ENCODE measurements around the gene ARHGAP31.

ARHGAP31 gene

GRCh38 chr3:119311081-119311925, 17.1 kb downstream of the ARHGAP31 start:
- no peak overlapping the region for H3K27ac ChIP-seq
- H3K9me3 ChIP-seq, result no peaks in the 10 kb centered on the region
- H3K4me3 ChIP-seq (ENCODE audit: low read depth in 1 of 2, low read length in 1 of 2), result no peak overlapping the region
- no peaks in the 10 kb centered on the region for H3K27me3 ChIP-seq
- TF ChIP-seq, protein P1, sequence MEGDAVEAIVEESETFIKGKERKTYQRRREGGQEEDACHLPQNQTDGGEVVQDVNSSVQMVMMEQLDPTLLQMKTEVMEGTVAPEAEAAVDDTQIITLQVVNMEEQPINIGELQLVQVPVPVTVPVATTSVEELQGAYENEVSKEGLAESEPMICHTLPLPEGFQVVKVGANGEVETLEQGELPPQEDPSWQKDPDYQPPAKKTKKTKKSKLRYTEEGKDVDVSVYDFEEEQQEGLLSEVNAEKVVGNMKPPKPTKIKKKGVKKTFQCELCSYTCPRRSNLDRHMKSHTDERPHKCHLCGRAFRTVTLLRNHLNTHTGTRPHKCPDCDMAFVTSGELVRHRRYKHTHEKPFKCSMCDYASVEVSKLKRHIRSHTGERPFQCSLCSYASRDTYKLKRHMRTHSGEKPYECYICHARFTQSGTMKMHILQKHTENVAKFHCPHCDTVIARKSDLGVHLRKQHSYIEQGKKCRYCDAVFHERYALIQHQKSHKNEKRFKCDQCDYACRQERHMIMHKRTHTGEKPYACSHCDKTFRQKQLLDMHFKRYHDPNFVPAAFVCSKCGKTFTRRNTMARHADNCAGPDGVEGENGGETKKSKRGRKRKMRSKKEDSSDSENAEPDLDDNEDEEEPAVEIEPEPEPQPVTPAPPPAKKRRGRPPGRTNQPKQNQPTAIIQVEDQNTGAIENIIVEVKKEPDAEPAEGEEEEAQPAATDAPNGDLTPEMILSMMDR (IDR thresholded peaks at IDR 0.05), result no peak
- H3K36me3 ChIP-seq, result no peaks in the 10 kb centered on the region
- H3K4me1 ChIP-seq (ENCODE audit: control insufficient read depth in 1 of 2, insufficient read depth in 1 of 2, low read depth in 1 of 2, low read length in 1 of 2), result peaks cover 12 to 14% of the 10 kb centered on the region in 2 experiments

DNA sequence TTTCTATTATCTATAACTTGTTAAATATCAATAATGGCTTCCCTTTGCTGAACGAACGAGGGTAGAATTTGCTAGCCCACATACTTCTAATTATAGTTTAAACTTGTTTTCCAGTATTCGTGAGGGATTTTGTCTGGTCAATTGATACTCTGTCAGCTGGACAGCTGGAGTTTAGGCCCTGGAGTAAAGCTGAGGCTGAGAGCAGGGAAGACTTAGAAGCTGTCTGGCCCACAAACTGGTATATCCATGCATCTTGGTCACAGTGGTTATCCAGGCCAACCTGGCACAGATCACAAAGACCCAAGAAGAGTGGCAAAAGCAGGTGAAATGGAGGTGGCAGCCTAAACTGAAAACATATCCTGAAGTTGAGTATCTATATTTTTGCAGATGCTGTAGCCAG, 19.3 kb downstream of the ARHGAP31 start:
- Histone ChIP-seq H3K9me3 (no peaks in the 10 kb centered on the region), H3K27me3 (no peaks in the 10 kb centered on the region), H3K27ac (no peak overlapping the region), H3K36me3 (no peaks in the 10 kb centered on the region), H3K4me1 (ENCODE audit: control insufficient read depth in 1 of 2, insufficient read depth in 1 of 2, low read depth in 1 of 2, low read length in 1 of 2) (peaks cover 12 to 14% of the 10 kb centered on the region in 2 experiments), H3K4me3 (ENCODE audit: low read depth in 1 of 2, low read length in 1 of 2) (no peak overlapping the region)
- TF ChIP-seq, protein P1 (IDR thresholded peaks at IDR 0.05), result no peak

DNA sequence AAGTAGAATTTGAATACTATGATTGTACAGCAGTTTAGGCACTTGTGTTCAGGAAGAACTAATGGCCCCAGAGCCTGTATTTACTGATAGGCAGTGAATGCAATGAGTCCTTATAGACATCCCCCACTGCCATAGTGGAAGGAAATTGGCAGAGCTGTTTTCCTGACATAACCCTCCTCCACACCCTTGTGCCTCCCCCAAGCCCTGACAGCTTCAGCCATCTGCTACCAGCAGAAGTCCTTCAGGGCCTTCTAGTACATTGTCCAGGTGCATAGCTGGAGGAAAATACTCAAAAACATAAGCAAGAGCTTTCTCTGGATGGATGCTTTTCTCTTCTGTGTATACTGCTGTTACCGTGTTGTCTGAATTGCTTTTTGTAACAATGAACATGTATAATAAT, 20.6 kb downstream of the ARHGAP31 start:
- Histone ChIP-seq H3K9me3 (no peaks in the 10 kb centered on the region), H3K27ac (no peak overlapping the region), H3K36me3 (no peaks in the 10 kb centered on the region), H3K4me1 (ENCODE audit: control insufficient read depth in 1 of 2, insufficient read depth in 1 of 2, low read depth in 1 of 2, low read length in 1 of 2) (peaks cover 12 to 14% of the 10 kb centered on the region in 2 experiments), H3K4me3 (ENCODE audit: low read depth in 1 of 2, low read length in 1 of 2) (no peak overlapping the region), H3K27me3 (no peaks in the 10 kb centered on the region)
- TF ChIP-seq, protein P1 (IDR thresholded peaks at IDR 0.05), result no peak

GRCh38 chr3:119315600-119316312, 21.6 kb downstream of the ARHGAP31 start:
- H3K9me3 ChIP-seq, result no peaks in the 10 kb centered on the region
- TF ChIP-seq, protein P1 (IDR thresholded peaks at IDR 0.05), result no peak

GRCh38 chr3:119316313-119316670, 22.1 kb downstream of the ARHGAP31 start:
- Histone ChIP-seq H3K36me3 (no peaks in the 10 kb centered on the region), H3K27ac (no peak overlapping the region), H3K27me3 (no peaks in the 10 kb centered on the region), H3K4me1 (ENCODE audit: control insufficient read depth in 1 of 2, insufficient read depth in 1 of 2, low read depth in 1 of 2, low read length in 1 of 2) (peaks cover under 1 to 3% of the 10 kb centered on the region in 2 experiments), H3K4me3 (ENCODE audit: low read depth in 1 of 2, low read length in 1 of 2) (no peak overlapping the region), H3K9me3 (no peaks in the 10 kb centered on the region)
- TF ChIP-seq, protein P1 (IDR thresholded peaks at IDR 0.05), result no peak

More at GRCh38 chr3:119315600-119316312, 21.6 kb downstream of the ARHGAP31 start:
- no peaks in the 10 kb centered on the region for H3K36me3 ChIP-seq
- no peak overlapping the region for H3K27ac ChIP-seq
- H3K4me1 ChIP-seq (ENCODE audit: control insufficient read depth in 1 of 2, insufficient read depth in 1 of 2, low read depth in 1 of 2, low read length in 1 of 2), result peaks cover 5 to 8% of the 10 kb centered on the region in 2 experiments
- no peaks in the 10 kb centered on the region for H3K27me3 ChIP-seq
- no peak overlapping the region for H3K4me3 ChIP-seq (ENCODE audit: low read depth in 1 of 2, low read length in 1 of 2)
